GM10248 (cell line): Measurements from ENCODE around the gene DDX42.
"Not testable (repeated sequence)": the region's sequence is repeated elsewhere in the genome, so short reads cannot be mapped to it uniquely, and the experiment has no call there.

Experiments
- CTCF ChIA-PET: fragments of 300-600 bp; sonication (Branson Sonifier 250); formaldehyde crosslinking; extraction: SDS; loops from one replicate; lab custom pipeline; 2021; ENCODE audit warnings: antibody characterized with exemption; lab: Yijun Ruan, JAX
- POLR2A ChIA-PET: fragments of 350-650 bp; sonication (Branson Sonifier 250); formaldehyde crosslinking; extraction: SDS; loops from one replicate; lab custom pipeline; 2020; ENCODE audit warnings: antibody characterized with exemption; lab: Yijun Ruan, JAX
- DNase-seq: peaks from one replicate; pipeline ENCODE4 v3.0.0; 2012; ENCODE audit errors: extremely low spot score
- CTCF ChIP-seq: IDR thresholded peaks from 2 replicates; pipeline ENCODE4 v1.5.1; 2012; ENCODE audit warnings: mild to moderate bottlenecking, low read depth; ENCODE audit errors: extremely low read depth, missing control alignments, control extremely low read depth

Gene DDX42

GRCh38 chr17:63847525-63848249 lies 73.7 kb downstream of the DDX42 start:
- ChIA-PET POLR2A (no interaction called here), CTCF (interaction anchor here (0.6 to 14.1 kb wide), 7 partner anchors 8 to 119 kb away, joined by 3 to 137 read pairs (median 10); no protein-coding TSS in a partner anchor)
- no peak for TF ChIP-seq CTCF
- no peak for DNase-seq

GRCh38 chr17:63848834-63849689 lies 75.1 kb downstream of the DDX42 start:
- CTCF ChIA-PET, result interaction anchor here (0.6 to 14.1 kb wide), 30 partner anchors 9 to 423 kb away, joined by 3 to 137 read pairs (median 3); partner anchors contain the start of genes ICAM2 and MAP3K3
- TF ChIP-seq CTCF, result peak; percentile 84
- DNase-seq, result peak; percentile 97
- POLR2A ChIA-PET, result interaction anchor here (0.6 kb wide), 1 partner anchor 296 kb away, joined by 3 read pairs; no protein-coding TSS in a partner anchor

DNA sequence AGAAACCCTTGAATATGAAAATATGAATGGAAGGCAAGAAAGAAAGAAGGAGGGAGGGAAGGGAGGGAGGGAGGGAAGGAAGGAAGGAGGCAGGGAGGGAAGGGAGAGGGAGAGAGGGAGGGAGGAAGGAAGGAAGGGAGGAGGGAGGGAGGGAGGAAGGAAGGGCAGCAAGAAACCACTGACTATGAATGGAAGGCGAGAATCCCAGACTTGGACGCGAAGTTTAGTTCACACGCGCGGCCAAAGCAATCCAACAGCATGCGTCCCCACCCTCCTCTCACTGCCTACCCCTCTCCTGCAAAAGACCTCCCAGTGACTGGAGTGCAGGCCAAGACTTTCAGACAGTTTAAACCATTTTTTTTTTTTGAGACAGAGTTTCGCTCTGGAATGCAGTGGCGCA lies 76.4 kb downstream of the DDX42 start:
- CTCF ChIA-PET, result interaction anchor here (1.1 to 14.1 kb wide), 2 partner anchors 12 to 15 kb away, joined by 3 to 137 read pairs; no protein-coding TSS in a partner anchor
- no peak for TF ChIP-seq CTCF
- no peak for DNase-seq
- POLR2A ChIA-PET, result interaction anchor here (0.9 kb wide), 1 partner anchor 155 kb away, joined by 4 read pairs; no protein-coding TSS in a partner anchor

DNA sequence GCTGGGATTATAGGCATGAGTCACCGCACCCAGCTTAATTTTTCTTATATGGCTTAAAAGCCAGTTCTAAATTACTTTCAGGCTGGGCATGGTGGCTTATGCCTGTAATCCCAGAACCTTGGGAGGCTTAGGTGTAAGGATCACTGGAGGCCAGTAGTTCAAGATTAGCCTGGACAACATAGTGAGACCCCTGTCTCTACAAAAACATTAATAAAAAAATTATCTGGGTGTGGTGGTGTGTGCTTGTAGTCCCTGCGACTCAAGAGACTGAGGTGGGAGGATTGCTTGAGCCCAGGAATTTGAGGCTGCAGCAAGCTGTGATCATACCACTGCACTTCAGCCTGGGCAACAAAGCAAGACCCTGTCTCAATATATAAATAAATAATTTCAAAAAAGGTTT lies 79.3 kb downstream of the DDX42 start:
- CTCF ChIA-PET, result interaction anchor here (14.1 kb wide), 1 partner anchor 10 kb away, joined by 137 read pairs; no protein-coding TSS in a partner anchor
- no peak for TF ChIP-seq CTCF
- POLR2A ChIA-PET, result no interaction called here
- DNase-seq, result no peak

DNA sequence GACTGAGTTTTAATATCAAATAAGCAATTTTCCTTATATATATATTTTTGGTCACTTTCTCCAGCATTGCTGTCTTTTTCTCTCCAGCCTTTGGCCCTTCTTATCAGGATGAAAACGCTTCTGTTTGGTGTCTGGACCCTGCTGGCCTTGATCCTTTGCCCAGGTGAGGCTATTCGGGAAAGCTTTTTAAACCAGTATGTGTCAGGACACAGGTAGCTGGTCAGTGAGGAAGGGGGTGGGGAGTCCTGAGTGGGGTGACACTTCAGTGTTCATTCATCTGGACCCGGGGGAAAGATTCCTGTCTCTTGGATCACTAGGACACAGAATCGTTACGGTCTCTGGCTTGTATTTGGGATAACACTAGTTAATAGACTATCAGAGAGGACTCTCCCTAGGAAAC lies 80.7 kb downstream of the DDX42 start:
- ChIA-PET POLR2A (no interaction called here), CTCF (interaction anchor here (1.1 to 14.1 kb wide), 2 partner anchors 8 to 13 kb away, joined by 3 to 137 read pairs; no protein-coding TSS in a partner anchor)
- TF ChIP-seq CTCF, result no peak
- DNase-seq, result no peak

- DNase-seq, result no peak
- POLR2A ChIA-PET, result no interaction called here
- no peak for TF ChIP-seq CTCF
- CTCF ChIA-PET, result interaction anchor here (1.1 to 14.1 kb wide), 2 partner anchors 8 to 14 kb away, joined by 3 to 137 read pairs; no protein-coding TSS in a partner anchor
Observed at GRCh38 chr17:63855185-63855584, 81.2 kb downstream of the DDX42 start.

DNA sequence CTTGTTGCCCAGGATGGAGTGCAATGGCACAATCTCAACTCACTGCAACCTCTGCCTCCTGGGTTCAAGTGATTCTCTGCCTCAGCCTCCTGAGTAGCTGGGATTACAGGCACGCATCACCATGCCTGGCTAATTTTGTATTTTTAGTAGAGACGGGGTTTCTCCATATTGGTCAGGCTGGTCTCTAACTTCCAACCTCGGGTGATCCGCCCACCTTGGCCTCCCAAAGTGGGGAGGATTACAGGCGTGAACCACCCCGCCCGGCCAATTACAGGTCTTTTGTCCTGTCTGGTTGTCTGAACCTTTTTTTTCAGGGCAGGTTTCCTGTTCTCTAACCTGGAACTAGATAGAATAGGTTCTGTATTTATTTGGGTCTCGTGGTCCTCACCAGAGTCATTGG lies 82.5 kb downstream of the DDX42 start:
- ChIA-PET CTCF (interaction anchor here (0.8 to 14.1 kb wide), 2 partner anchors 6 to 10 kb away, joined by 3 to 137 read pairs; no protein-coding TSS in a partner anchor), POLR2A (interaction anchor here (0.7 kb wide), 1 partner anchor 82 kb away, joined by 7 read pairs; no protein-coding TSS in a partner anchor)
- not testable (repeated sequence) for DNase-seq
